GM18498 (cell line): ENCODE measurements around the gene MSI2.

Experiments
- ATAC-seq: cut with Tn5 transposase; IDR thresholded peaks from one replicate; pipeline ENCODE4 v1.9.1; 2021; ENCODE audit warnings: mild to moderate bottlenecking, moderate library complexity; ENCODE audit not compliant: unreplicated experiment

Gene MSI2

DNA sequence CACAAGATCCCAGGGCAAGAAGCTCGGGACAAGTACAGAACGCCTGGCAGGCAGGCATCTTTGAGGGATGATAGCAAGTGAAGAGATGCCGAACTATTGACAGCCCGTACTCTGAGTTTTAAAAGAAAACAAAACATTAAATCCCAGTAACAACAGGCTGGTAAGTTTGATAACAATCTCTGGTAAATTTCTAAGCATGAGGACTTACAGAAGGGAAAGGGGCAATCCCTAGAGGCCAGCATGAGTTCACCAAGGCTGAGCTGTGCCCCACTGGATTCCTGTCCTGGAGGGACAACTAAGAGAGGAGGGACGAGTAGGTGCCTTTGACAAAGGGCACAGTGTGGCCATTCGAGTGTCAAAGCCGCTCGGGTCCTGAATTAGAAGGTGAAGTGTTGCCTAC is 462.6 kb downstream of the MSI2 start:
- ATAC-seq = no peak

DNA sequence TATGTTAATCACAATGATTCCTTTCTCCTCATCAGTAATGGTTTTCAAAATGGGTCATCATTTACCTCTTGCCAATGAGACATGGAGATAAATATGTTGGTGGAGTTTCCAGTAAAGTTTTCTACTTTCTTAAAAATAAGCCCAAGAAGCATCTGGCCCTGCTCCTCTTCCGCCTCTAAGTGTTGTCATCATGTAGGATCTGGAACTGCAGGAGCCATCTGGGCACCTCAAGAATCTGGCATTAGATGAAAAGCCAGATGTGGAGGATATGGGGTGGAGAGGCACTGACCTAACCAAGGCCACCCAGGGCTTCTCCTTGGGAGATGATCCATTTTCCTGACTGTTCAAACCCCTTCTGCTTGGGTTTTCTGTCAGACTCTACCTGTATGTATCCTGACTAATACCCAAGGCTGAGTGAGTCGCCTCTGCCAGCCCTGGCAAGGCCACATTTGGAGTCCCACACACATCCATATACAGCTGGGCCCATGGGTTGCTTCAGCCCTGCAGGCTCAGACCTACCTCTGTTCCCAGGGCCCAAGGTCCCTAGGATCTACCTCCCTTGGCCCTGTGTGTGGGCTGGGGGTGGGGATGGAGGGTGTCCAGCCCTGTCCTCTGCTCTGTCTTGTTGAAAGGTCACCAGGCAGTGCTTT is 464.2 kb downstream of the MSI2 start:
- ATAC-seq = no peak

DNA sequence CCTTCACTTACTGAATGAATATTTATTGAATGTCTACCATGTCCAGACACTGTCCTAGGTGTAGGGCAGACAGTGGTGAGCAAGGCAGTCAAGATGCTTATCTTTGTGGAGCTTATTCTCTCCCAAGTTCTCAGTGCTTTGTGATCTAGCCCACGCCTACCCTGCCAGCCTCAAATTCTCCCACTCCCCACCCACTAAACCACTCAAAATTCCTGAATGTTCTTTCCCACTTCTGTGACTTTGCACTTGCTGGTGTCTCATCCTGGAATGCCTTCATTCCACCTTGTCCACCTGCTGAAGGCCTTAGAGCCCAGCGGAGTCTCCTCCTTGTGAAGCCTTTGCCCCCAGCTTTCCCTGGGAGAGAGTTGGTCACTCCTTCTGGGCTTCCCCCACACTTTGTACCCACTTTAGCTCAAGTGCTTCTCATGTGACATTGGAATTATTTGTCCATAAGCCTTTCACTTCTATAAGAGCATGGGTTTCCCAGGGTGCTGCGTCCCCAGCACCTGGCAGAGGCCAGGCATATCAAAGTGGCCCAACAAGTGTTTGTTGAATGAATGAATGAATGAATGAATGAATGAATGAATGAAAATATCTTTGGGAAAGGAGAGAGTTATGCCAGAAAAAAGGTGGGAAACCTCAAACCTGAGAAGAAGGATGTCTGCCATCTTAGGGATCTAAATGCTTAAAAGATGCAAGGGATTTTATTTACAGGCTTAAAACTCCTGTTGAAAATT is 465.8 kb downstream of the MSI2 start:
- ATAC-seq = no peak

DNA sequence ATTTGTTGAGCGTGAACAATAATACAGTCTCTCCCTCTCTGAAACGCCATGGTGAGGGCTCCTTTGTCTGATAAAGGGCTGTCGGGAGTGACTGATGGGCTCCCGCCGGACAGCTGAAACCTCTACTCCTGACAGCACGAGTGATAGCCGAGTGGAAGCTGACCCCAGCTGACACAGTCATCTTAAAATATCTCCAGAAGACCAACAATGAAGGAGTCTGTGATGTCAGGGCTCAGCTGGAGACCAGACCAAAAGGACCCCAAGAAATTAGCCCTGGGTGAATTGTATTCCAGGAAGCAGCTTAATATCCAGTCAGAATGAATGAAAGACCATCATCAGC is 466.4 kb downstream of the MSI2 start:
- ATAC-seq = no peak

DNA sequence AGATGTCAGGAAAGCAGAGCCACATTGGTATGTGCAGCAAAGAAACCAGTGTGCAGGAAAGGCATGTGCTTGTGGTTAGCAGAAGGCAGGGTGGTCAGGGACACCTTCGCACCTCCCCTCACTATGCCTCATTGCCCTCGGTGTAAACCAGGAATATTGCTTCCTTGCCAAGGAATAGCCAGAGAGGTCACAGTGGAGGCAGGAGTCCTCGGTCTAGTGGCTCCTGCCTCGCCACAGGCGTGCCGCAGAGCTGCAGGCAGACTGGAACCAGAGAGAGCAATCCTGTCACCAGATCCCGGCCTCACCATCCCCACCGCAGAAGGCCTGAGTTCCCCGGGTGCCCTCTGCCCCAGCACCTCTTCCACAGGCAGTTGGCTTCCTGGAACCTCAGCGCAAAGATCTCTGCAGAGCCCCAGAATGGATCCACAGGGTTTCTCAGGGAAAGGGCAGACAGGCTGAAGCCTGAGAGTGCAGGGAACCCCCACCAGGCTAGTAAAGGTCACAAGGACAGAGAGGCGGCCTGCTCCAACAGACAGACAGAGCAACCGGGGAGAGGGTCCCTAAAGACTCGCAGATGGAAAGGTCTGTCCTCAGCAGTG is 467.2 kb downstream of the MSI2 start:
- ATAC-seq = no peak

DNA sequence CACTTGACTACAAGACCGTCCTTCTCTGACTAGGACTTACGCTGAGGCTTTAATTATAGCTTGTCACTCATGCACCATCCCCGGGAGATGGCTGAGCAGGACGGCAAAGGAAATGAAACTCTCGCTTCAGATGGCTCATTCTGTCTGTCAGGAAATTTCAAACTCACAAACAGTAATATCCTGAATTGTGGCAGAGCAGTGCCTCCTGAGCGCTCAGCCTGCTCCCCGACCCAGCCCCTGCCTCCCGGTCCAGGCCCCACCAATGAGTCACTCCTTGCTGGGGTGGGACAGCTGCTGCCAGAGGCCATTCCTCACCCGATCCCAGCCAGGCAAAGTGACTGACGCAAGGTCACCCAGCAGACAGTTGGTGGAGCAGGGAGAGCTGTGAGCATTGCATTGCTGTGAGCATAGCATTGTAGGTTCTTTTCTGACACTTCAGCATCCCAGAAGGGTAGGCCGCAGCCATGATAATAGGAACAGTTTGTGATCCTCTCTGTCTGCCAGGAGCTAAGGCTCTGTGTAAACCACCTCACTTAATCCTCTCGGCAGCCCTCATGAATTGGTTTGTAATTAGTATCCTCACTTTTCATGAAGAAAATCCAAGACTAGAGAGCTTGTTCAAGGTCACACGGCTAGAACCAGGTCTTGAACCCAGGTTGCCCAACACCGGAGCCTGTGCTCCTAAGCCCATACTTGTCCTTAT is 467.9 kb downstream of the MSI2 start:
- ATAC-seq = peak; percentile 78

DNA sequence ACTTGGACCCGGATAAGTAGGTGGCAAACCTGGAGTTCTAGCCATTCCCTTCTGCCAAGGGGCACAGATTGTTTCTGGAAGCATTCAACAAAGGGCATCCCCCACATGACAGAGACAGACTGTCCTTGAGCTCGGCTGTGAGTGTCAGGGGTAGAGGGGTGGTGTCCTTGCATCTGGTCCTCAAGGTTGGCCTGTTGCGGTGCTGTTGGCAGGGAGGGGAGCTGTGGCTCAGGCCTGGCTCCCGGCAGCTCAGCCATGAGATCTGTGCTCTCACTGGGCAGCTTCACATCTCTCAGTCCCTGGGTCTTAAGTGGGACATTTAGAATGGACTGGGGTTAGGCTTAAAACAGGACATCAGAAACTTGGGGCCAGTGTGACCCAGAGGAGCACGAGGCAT is 468.4 kb downstream of the MSI2 start:
- ATAC-seq = no peak

DNA sequence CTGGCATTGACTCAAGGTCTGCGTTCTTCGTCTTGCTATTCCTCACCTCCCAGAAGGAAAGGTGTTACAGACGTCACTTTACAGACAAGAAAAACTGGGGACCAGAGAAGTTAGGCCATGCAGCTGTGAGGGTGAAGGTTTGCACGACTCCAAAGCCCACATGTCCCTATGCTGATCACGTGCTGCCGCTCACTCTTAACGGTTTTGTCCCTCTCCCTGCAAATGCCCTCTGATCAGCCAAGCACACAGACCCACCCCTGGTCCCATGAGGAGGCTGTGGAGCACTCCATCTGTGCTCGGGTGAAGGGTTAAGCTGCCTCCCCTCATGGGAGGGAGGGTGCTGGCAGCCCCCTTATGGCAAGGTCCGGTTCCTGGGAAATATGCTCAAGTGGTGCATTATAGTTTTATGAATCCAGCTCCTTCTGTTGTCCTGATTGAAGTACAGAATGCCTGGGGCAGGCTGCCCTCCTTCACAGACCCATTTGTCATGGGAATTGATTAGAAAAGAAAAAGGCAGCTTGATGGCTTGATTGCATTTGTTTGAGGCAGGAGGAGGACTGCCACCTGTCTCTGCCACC is 470.0 kb downstream of the MSI2 start:
- no peak for ATAC-seq

GRCh38 chr17:57726838-57727237 is 470.5 kb downstream of the MSI2 start:
- ATAC-seq = no peak

GRCh38 chr17:57727630-57728175 is 471.4 kb downstream of the MSI2 start:
- ATAC-seq = no peak

GRCh38 chr17:57730026-57730701 is 473.8 kb downstream of the MSI2 start:
- ATAC-seq = no peak

- no peak for ATAC-seq
Measured at GRCh38 chr17:57732062-57732461, 475.7 kb downstream of the MSI2 start.

- ATAC-seq = no peak
Measured at GRCh38 chr17:57733085-57733484, 476.8 kb downstream of the MSI2 start.
